Activated CD4-positive, alpha-beta T cell treated with anti-CD3 and anti-CD28 coated beads, Interleukin-2, amount 50 U/mL, for 16 hours (primary cell): Measurements from ENCODE around the gene GBF1.
A peak's percentile ranks its signal among the peaks of the same experiment; 100 is the strongest.

Source experiments
- DNase-seq: peaks from one replicate; pipeline ENCODE4 v3.0.0-alpha.2; 2020

Gene GBF1

GRCh38 chr10:102410429-102411073 lies 165.2 kb downstream of the GBF1 start:
- DNase-seq = peak; percentile 43

- no peak for DNase-seq
Observed at GRCh38 chr10:102411341-102412255, 166.3 kb downstream of the GBF1 start.

GRCh38 chr10:102412293-102412692 lies 167.0 kb downstream of the GBF1 start:
- DNase-seq = no peak

GRCh38 chr10:102413053-102413705 lies 167.8 kb downstream of the GBF1 start:
- DNase-seq = no peak

- no peak for DNase-seq
Observed at GRCh38 chr10:102413806-102414561, 168.7 kb downstream of the GBF1 start.

GRCh38 chr10:102414749-102415148 lies 169.4 kb downstream of the GBF1 start:
- no peak for DNase-seq

GRCh38 chr10:102416283-102416682 lies 171.0 kb downstream of the GBF1 start:
- DNase-seq = no peak

- DNase-seq = no peak
Observed at GRCh38 chr10:102416695-102417094, 171.4 kb downstream of the GBF1 start.

GRCh38 chr10:102418622-102419268 lies 173.4 kb downstream of the GBF1 start, which contains the start of gene PSD:
Gene PSD (minus strand): TSS chr10:102418785. CDS start chr10:102417038, 1,747 bp downstream.
- no peak for DNase-seq

- DNase-seq = peak; percentile 64
Observed at GRCh38 chr10:102419269-102420180, 174.2 kb downstream of the GBF1 start.

GRCh38 chr10:102420181-102420713 lies 174.9 kb downstream of the GBF1 start:
- no peak for DNase-seq

GRCh38 chr10:102420714-102421506 lies 175.6 kb downstream of the GBF1 start, which contains the start of gene FBXL15:
Gene FBXL15 (plus strand): TSS chr10:102420836. CDS start chr10:102421130, 294 bp downstream.
- DNase-seq = peak; percentile 97

- DNase-seq = no peak
Observed at GRCh38 chr10:102421507-102421756, 176.1 kb downstream of the GBF1 start.

- no peak for DNase-seq
Observed at GRCh38 chr10:102421757-102422512, 176.6 kb downstream of the GBF1 start.

GRCh38 chr10:102422545-102423129 lies 177.3 kb downstream of the GBF1 start:
- DNase-seq = peak; percentile 67

- no peak for DNase-seq
Observed at GRCh38 chr10:102423372-102423968, 178.1 kb downstream of the GBF1 start.

GRCh38 chr10:102424145-102424544 lies 178.8 kb downstream of the GBF1 start:
- no peak for DNase-seq

- DNase-seq = no peak
Observed at GRCh38 chr10:102424916-102425315, 179.6 kb downstream of the GBF1 start.
